Measurements from ENCODE around the gene TOPBP1. TPM values are rescaled to one million over a fixed set of nuclear protein-coding genes. Genes with fewer than 3 reads are reported as not detected.

TOPBP1 gene
- total RNA-seq, 4 donors from 2014 or later, result 13.5 to 64.7 (median 32.2) TPM

GRCh38 chr3:133649486-133650068 lies 12.2 kb downstream of the TOPBP1 start:
- Histone ChIP-seq H3K27ac (no peak overlapping the region), H3K9me3 (no peaks in the 10 kb centered on the region), H3K27me3 (no peaks in the 10 kb centered on the region), H3K4me3 (no peak overlapping the region), H3K4me1 (peaks cover 0 to 7% (median 0%) of the 10 kb centered on the region in 4 donors), H3K36me3 (peaks cover 0 to 51% (median 18%) of the 10 kb centered on the region in 4 donors)
- intact Hi-C loops (cut with DNase I; ENCODE audit: low total_unique reads) (no loop called here), in situ Hi-C loops (cut with MboI; ENCODE audit: low pct_ligation_motif_present in 1 of 4, low pct_unique_long_range_greater_than_20kb in 1 of 4, low sequenced_read_pairs in 3 of 4) (no loop called here)
- TF ChIP-seq POLR2AphosphoS5 (IDR thresholded peaks at IDR 0.05), result no peak
- WGBS, 2 donors (ENCODE audit: low coverage in 1 of 2), result 81 to 85% methylated on average over 4 of the region's 4 CpGs
- no peak for DNase-seq

GRCh38 chr3:133644768-133645167 lies 17.0 kb downstream of the TOPBP1 start:
- no peak for DNase-seq
- H3K4me1 ChIP-seq, result peaks cover 0 to 7% (median 0%) of the 10 kb centered on the region in 4 donors
- intact Hi-C loops (cut with DNase I; ENCODE audit: low total_unique reads), result no loop called here
- no peak overlapping the region for H3K27ac ChIP-seq
- H3K9me3 ChIP-seq, result no peaks in the 10 kb centered on the region
- TF ChIP-seq POLR2AphosphoS5 (IDR thresholded peaks at IDR 0.05), result no peak
- no peak for TF ChIP-seq POLR2A (IDR thresholded peaks at IDR 0.05)
- TF ChIP-seq EP300 (IDR thresholded peaks at IDR 0.05; ENCODE audit: low read depth), result no peak
- TF ChIP-seq CTCF (IDR thresholded peaks at IDR 0.05), result no peak
- no peak overlapping the region for H3K4me3 ChIP-seq
- H3K27me3 ChIP-seq, result no peaks in the 10 kb centered on the region
- H3K36me3 ChIP-seq, result peaks cover 0 to 57% (median 27%) of the 10 kb centered on the region in 4 donors
- in situ Hi-C loops (cut with MboI; ENCODE audit: low pct_ligation_motif_present in 1 of 4, low pct_unique_long_range_greater_than_20kb in 1 of 4, low sequenced_read_pairs in 3 of 4), result no loop called here
- 80 to 97% methylated on average over 1 of the region's 1 CpG for WGBS, 2 donors (ENCODE audit: low coverage in 1 of 2)

GRCh38 chr3:133643611-133644010 lies 18.1 kb downstream of the TOPBP1 start:
- H3K27ac ChIP-seq, result no peak overlapping the region
- H3K4me1 ChIP-seq, result peaks cover 0 to 7% (median 0%) of the 10 kb centered on the region in 4 donors
- in situ Hi-C loops (cut with MboI; ENCODE audit: low pct_ligation_motif_present in 1 of 4, low pct_unique_long_range_greater_than_20kb in 1 of 4, low sequenced_read_pairs in 3 of 4), result no loop called here
- DNase-seq, result no peak
- H3K36me3 ChIP-seq, result peaks cover 0 to 54% (median 22%) of the 10 kb centered on the region in 4 donors
- 92 to 95% methylated on average over 2 of the region's 2 CpGs for WGBS, 2 donors (ENCODE audit: low coverage in 1 of 2)
- intact Hi-C loops (cut with DNase I; ENCODE audit: low total_unique reads), result no loop called here
- no peaks in the 10 kb centered on the region for H3K27me3 ChIP-seq
- no peak for TF ChIP-seq CTCF (IDR thresholded peaks at IDR 0.05)
- no peak for TF ChIP-seq EP300 (IDR thresholded peaks at IDR 0.05; ENCODE audit: low read depth)
- TF ChIP-seq POLR2A (IDR thresholded peaks at IDR 0.05), result no peak
- no peak for TF ChIP-seq POLR2AphosphoS5 (IDR thresholded peaks at IDR 0.05)
- H3K4me3 ChIP-seq, result no peak overlapping the region
- H3K9me3 ChIP-seq, result no peaks in the 10 kb centered on the region

- no peaks in the 10 kb centered on the region for H3K27me3 ChIP-seq
- no peak for DNase-seq
- H3K4me1 ChIP-seq, result peaks cover 0 to 7% (median 0%) of the 10 kb centered on the region in 4 donors
- intact Hi-C loops (cut with DNase I; ENCODE audit: low total_unique reads), result no loop called here
- TF ChIP-seq POLR2AphosphoS5 (IDR thresholded peaks at IDR 0.05), result no peak
- no peak for TF ChIP-seq CTCF (IDR thresholded peaks at IDR 0.05)
- no peak for TF ChIP-seq POLR2A (IDR thresholded peaks at IDR 0.05)
- TF ChIP-seq EP300 (IDR thresholded peaks at IDR 0.05; ENCODE audit: low read depth), result no peak
- WGBS, 2 donors (ENCODE audit: low coverage in 1 of 2), result 96 to 98% methylated on average over 4 of the region's 4 CpGs
- H3K36me3 ChIP-seq, result peaks cover 0 to 59% (median 18%) of the 10 kb centered on the region in 4 donors
- H3K27ac ChIP-seq, result no peak overlapping the region
- no peaks in the 10 kb centered on the region for H3K9me3 ChIP-seq
- in situ Hi-C loops (cut with MboI; ENCODE audit: low pct_ligation_motif_present in 1 of 4, low pct_unique_long_range_greater_than_20kb in 1 of 4, low sequenced_read_pairs in 3 of 4), result no loop called here
- H3K4me3 ChIP-seq, result no peak overlapping the region
These were observed 20.5 kb downstream of the TOPBP1 start for GRCh38 chr3:133641254-133641653.

- Histone ChIP-seq H3K9me3 (no peaks in the 10 kb centered on the region), H3K4me1 (no peaks in the 10 kb centered on the region), H3K27ac (no peak overlapping the region), H3K27me3 (no peaks in the 10 kb centered on the region), H3K4me3 (no peak overlapping the region), H3K36me3 (peaks cover 0 to 46% (median 11%) of the 10 kb centered on the region in 4 donors)
- TF ChIP-seq EP300 (IDR thresholded peaks at IDR 0.05; ENCODE audit: low read depth) (no peak), CTCF (IDR thresholded peaks at IDR 0.05) (no peak), POLR2AphosphoS5 (IDR thresholded peaks at IDR 0.05) (no peak), POLR2A (IDR thresholded peaks at IDR 0.05) (no peak)
- in situ Hi-C loops (cut with MboI; ENCODE audit: low pct_ligation_motif_present in 1 of 4, low pct_unique_long_range_greater_than_20kb in 1 of 4, low sequenced_read_pairs in 3 of 4), result no loop called here
- 64 to 72% methylated on average over 3 to 4 of the region's 4 CpGs for WGBS, 2 donors (ENCODE audit: low coverage in 1 of 2)
- DNase-seq, result no peak
- intact Hi-C loops (cut with DNase I; ENCODE audit: low total_unique reads), result no loop called here
These were observed 28.3 kb downstream of the TOPBP1 start for GRCh38 chr3:133633439-133633838.
